GM12865 (cell line): ENCODE data around the gene GSTA4.

ENCODE experiments used
- DNase-seq: peaks from one replicate; pipeline ENCODE4 v3.0.0; 2010; ENCODE audit warnings: low read depth
- H3K4me3 ChIP-seq: 2 replicates; pipeline ENCODE4 v1.5.1; 2011; ENCODE audit warnings: mild to moderate bottlenecking, low read depth, low read length, control low read depth
- TF ChIP-seq, protein P1 (sequence below): IDR thresholded peaks from 2 replicates; pipeline ENCODE4 v1.5.1; 2011; ENCODE audit warnings: low read length, control low read depth, low read depth, inconsistent platforms; ENCODE audit not compliant: insufficient read depth; ENCODE audit errors: missing control alignments

Gene GSTA4

GRCh38 chr6:53005663-53006250 lies 10.7 kb upstream of the GSTA4 start:
- H3K4me3 ChIP-seq: no peak overlapping the region
- TF ChIP-seq, protein P1, sequence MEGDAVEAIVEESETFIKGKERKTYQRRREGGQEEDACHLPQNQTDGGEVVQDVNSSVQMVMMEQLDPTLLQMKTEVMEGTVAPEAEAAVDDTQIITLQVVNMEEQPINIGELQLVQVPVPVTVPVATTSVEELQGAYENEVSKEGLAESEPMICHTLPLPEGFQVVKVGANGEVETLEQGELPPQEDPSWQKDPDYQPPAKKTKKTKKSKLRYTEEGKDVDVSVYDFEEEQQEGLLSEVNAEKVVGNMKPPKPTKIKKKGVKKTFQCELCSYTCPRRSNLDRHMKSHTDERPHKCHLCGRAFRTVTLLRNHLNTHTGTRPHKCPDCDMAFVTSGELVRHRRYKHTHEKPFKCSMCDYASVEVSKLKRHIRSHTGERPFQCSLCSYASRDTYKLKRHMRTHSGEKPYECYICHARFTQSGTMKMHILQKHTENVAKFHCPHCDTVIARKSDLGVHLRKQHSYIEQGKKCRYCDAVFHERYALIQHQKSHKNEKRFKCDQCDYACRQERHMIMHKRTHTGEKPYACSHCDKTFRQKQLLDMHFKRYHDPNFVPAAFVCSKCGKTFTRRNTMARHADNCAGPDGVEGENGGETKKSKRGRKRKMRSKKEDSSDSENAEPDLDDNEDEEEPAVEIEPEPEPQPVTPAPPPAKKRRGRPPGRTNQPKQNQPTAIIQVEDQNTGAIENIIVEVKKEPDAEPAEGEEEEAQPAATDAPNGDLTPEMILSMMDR: no peak
- no peak for DNase-seq

- TF ChIP-seq, protein P1: no peak
- H3K4me3 ChIP-seq: no peak overlapping the region
- no peak for DNase-seq
These were observed 4.4 kb upstream of the GSTA4 start for GRCh38 chr6:52999456-52999855.

GRCh38 chr6:52998603-52999002 lies 3.5 kb upstream of the GSTA4 start:
- H3K4me3 ChIP-seq: no peak overlapping the region
- TF ChIP-seq, protein P1: no peak
- DNase-seq: no peak

GRCh38 chr6:52995913-52996645 lies 995 bp upstream of the GSTA4 start:
- peak; percentile 84 for DNase-seq
- TF ChIP-seq, protein P1: no peak
- peak overlapping the region; percentile 7 for H3K4me3 ChIP-seq

GRCh38 chr6:52994839-52995088 lies 320 bp downstream of the GSTA4 start:
- DNase-seq: no peak
- H3K4me3 ChIP-seq: peak overlapping the region; percentile 88
- TF ChIP-seq, protein P1: no peak

DNA sequence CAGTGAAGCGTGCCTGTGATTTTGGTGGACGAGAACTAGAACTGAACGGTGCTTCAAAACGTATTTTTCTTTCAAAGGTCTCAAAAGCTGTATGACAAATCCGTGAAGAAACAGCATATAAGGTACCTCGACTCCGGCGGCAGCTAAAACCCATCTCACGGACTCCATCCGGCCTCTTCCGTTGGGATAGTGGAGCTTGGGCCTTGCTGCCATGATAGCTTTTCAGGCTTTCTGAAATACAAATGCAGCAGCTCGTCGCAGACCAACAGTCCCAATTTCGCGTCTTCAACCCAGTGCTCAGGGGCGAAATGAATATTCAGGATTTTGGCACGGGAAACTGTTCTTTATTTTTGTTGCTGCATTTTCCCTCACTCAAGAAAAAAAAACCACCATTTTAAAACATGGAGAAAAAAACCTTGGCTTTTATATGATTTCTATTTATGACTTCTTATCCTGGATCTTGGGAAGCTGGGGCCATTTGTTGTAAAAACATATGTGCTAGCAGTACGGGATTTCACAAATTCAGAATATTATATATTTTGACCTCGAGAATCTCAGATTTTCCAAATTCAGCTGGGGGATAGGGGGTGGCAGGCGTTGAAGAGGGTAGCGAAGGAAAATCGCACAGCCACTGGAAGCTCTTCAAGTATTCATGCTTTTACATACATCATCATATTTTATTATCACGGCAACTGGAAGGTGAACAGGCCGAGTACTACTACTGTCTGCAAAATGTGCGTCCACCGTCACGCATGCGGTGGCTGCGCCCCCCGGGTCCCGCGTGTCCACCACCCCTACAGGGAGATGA lies 849 bp downstream of the GSTA4 start:
- DNase-seq: peak; percentile 16
- TF ChIP-seq, protein P1: no peak
- H3K4me3 ChIP-seq: peak overlapping the region; percentile 88
